Breast epithelium (tissue), 4 donors: ENCODE measurements around the gene RFLNA. TPM values are rescaled to one million over a fixed set of nuclear protein-coding genes. Genes with fewer than 3 reads are reported as not detected.

Experiments used
- DNase-seq, 2 donors: peaks; one replicate each; pipeline ENCODE4 v3.0.0-alpha.2; 2019; ENCODE audit warnings: low spot score in 2 of 2
- H3K27ac ChIP-seq, 2 donors: fragments of 200-600 bp; sonication (generic) in 1 of 2; one replicate each; pipeline ENCODE4 v1.5.1; 2016 to 2019; ENCODE audit warnings: mild to moderate bottlenecking in 1 of 2
- H3K27me3 ChIP-seq, 2 donors: fragments of 200-600 bp; sonication (generic) in 1 of 2; one replicate each; pipeline versions ENCODE4 v1.5.1 to v1.6.0; 2017 to 2019; ENCODE audit warnings: control low read depth in 1 of 2, mild to moderate bottlenecking in 1 of 2
- H3K36me3 ChIP-seq: fragments of 200-600 bp; one replicate; pipeline ENCODE4 v1.5.1; 2019
- H3K4me1 ChIP-seq, 2 donors: fragments of 200-600 bp; sonication (generic); one replicate each; pipeline ENCODE4 v1.5.1; 2016 to 2019; ENCODE audit warnings: control low read depth in 1 of 2
- H3K4me3 ChIP-seq, 3 donors: fragments of 200-600 bp; sonication (generic); 1 replicate in 2 of 3; 2 replicates in 1 of 3; pipeline ENCODE4 v1.5.1; 2016 to 2019; ENCODE audit warnings: mild to moderate bottlenecking in 3 of 3, moderate library complexity in 2 of 3
- H3K9me3 ChIP-seq, 2 donors: fragments of 200-600 bp; sonication (generic) in 1 of 2; one replicate each; pipeline ENCODE4 v1.5.1; 2016 to 2019; ENCODE audit warnings: control low read depth in 1 of 2
- POLR2A ChIP-seq: fragments of 450-650 bp; IDR thresholded peaks from one replicate; pipeline ENCODE4 v1.6.1; 2016; ENCODE audit warnings: antibody characterized with exemption, mild to moderate bottlenecking, moderate library complexity
- POLR2AphosphoS5 ChIP-seq, 3 donors: sonication (generic); formaldehyde crosslinking; IDR thresholded peaks; one replicate each; pipeline ENCODE4 v1.6.1; 2017; ENCODE audit warnings: antibody characterized with exemption in 3 of 3
- intact Hi-C: fragments of 100-400 bp; cut with DNase I; formaldehyde crosslinking; loops from one replicate; pipeline ENCODE4 v1.15.1; 2023; ENCODE audit warnings: low total_unique reads
- total RNA-seq, 3 donors: library from RNA; depleted of rRNA; stranded (reverse); fragments of >200 nt; gene quantifications; one replicate each; pipeline ENCODE4 v1.1.0, GENCODE V29; 2016
- TF ChIP-seq, protein P1 (sequence below), 3 donors: fragments of 450-650 bp; IDR thresholded peaks; one replicate each; pipeline ENCODE4 v1.5.1; 2016 to 2017; ENCODE audit warnings: antibody characterized with exemption in 3 of 3, mild to moderate bottlenecking in 3 of 3, moderate library complexity in 3 of 3

The RFLNA gene
- total RNA-seq, 3 donors from 2014 or later = 1.3 to 11.4 TPM; not detected in 1

DNA sequence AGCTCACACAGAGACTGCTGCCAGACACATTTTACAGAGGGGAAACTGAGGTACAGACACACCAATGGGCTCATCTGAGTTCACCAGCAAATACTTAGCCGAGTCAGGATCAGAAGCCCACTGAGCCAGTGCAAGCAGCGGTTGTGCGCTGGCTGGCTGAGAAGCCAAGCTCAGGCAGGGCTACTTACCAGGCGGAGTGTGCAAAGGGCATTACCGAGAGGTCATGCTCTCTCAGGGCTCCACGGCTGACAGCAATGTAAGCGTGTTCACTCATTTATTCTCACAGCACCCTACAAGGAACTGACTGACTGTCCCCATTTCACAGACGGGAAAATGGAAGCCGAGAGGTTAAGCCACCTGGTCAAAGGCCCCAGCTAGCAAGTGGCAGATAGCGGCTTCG is 63.7 kb downstream of the RFLNA start:
- Histone ChIP-seq H3K4me1 (peaks cover 10 to 15% of the 10 kb centered on the region in 2 donors), H3K27ac (peak overlapping the region; percentile 68 to 84), H3K9me3 (no peaks in the 10 kb centered on the region), H3K27me3 (no peaks in the 10 kb centered on the region), H3K4me3 (no peak overlapping the region), H3K36me3 (no peaks in the 10 kb centered on the region)
- intact Hi-C loops = no loop called here
- DNase-seq = no peak
- TF ChIP-seq POLR2AphosphoS5 (IDR thresholded peaks at IDR 0.05) = no peak
- TF ChIP-seq POLR2A = no peak
- TF ChIP-seq, protein P1, sequence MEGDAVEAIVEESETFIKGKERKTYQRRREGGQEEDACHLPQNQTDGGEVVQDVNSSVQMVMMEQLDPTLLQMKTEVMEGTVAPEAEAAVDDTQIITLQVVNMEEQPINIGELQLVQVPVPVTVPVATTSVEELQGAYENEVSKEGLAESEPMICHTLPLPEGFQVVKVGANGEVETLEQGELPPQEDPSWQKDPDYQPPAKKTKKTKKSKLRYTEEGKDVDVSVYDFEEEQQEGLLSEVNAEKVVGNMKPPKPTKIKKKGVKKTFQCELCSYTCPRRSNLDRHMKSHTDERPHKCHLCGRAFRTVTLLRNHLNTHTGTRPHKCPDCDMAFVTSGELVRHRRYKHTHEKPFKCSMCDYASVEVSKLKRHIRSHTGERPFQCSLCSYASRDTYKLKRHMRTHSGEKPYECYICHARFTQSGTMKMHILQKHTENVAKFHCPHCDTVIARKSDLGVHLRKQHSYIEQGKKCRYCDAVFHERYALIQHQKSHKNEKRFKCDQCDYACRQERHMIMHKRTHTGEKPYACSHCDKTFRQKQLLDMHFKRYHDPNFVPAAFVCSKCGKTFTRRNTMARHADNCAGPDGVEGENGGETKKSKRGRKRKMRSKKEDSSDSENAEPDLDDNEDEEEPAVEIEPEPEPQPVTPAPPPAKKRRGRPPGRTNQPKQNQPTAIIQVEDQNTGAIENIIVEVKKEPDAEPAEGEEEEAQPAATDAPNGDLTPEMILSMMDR (IDR thresholded peaks at IDR 0.05) = no peak

DNA sequence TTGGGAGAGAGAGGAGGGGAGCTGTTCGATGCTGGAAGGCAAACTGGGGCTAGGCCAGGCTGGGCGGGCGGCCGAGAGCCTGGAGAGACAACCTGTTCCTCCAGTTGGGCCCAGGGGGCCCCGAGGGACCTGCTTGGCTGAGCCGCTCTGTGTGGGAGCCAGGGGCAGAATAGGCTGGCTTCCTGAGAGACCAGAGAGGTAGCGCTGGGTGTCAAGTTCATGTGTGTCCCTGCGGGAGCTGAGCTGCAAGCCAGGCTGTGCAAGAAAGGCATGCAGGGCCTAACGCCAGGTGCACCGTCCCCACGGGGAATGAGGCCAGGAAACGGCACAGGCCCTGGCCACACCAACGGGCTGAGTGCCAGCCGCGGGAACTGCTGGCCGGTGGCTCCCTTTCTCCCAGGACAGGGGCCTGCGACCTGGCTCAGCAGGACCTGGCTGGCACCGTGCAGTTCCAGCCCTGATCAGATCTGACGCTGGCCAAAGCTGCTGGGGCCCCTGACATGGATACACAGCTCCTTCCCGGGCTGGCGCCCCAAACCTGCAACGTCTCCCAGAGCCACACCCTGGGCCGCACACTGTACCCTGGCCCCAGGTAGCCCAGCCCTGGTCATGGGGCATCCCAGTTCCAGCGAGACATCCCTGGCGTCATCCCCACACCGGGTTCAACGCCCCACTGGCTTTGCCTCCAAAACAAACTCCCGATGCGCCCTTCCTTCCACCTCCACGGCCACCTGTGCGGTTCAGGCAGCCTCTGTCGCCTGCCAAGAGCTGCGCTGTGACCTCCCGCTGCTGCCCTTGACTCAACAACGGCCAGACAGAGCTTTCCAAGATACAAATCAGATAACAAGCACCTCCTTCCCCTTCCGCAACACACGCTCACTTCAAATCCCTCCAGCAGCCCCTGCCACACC is 65.0 kb downstream of the RFLNA start:
- Histone ChIP-seq H3K27ac (peak overlapping the region; percentile 68 to 84), H3K4me1 (peaks cover 10 to 15% of the 10 kb centered on the region in 2 donors), H3K36me3 (no peaks in the 10 kb centered on the region), H3K4me3 (no peak overlapping the region), H3K9me3 (no peaks in the 10 kb centered on the region), H3K27me3 (no peaks in the 10 kb centered on the region)
- peak; percentile 90 to 97 for DNase-seq
- TF ChIP-seq POLR2A = no peak
- TF ChIP-seq POLR2AphosphoS5 (IDR thresholded peaks at IDR 0.05) = peak; percentile 66 to 93 (median 74)
- intact Hi-C loops = loop anchor here (10.0 kb wide), 1 partner anchor 415 kb away; no protein-coding TSS in a partner anchor

DNA sequence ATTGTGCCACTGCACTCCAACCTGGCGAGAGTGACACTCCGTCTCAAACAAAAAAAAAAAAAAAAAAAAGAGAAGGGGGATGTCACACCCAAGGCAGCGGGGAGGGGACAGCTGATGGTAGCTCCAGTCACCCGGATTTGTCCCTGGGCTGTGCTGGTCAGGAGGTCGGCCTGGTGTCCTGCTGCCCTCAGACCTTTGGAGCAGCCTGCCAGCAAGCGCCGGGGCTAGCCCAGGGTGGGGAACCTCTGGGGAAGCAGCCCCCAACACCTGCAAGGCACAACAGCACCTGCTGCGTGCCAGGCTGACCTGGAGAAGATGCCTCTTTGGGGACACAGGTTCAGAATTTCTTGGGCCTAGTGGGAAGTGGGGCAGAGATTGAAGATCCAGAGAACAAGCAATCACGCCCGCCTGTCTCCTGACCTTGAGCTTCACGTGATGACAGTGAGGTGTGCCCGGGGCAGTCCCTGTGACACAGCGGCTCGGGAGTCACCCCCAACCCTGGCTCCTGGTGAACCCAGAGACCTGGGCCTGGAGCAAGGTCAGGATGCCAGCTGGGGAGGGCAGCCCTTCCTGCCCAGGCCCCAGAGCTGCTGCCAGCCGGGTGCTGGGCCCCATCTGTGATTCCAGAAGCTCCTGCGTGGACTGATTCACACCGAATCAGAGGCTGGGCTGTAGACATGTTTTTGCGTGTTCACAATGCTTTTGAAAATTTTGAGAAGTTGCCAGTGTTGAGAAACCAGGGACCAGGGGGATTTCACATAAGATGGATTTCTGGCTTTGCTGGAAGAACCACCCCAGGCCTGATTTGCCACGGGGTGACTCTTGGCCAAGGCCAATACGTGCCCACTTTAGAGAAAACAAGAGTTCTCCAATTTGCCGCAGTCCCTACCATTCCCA is 66.4 kb downstream of the RFLNA start:
- Histone ChIP-seq H3K4me1 (peaks cover 10 to 15% of the 10 kb centered on the region in 2 donors), H3K9me3 (no peaks in the 10 kb centered on the region), H3K27ac (peak overlapping the region; percentile 10 to 38), H3K27me3 (no peaks in the 10 kb centered on the region), H3K36me3 (no peaks in the 10 kb centered on the region), H3K4me3 (no peak overlapping the region)
- DNase-seq = no peak
- intact Hi-C loops = loop anchor here (10.0 kb wide), 1 partner anchor 413 kb away; no protein-coding TSS in a partner anchor
- TF ChIP-seq, protein P1 (IDR thresholded peaks at IDR 0.05) = no peak
- TF ChIP-seq POLR2AphosphoS5 (IDR thresholded peaks at IDR 0.05) = no peak
- no peak for TF ChIP-seq POLR2A

DNA sequence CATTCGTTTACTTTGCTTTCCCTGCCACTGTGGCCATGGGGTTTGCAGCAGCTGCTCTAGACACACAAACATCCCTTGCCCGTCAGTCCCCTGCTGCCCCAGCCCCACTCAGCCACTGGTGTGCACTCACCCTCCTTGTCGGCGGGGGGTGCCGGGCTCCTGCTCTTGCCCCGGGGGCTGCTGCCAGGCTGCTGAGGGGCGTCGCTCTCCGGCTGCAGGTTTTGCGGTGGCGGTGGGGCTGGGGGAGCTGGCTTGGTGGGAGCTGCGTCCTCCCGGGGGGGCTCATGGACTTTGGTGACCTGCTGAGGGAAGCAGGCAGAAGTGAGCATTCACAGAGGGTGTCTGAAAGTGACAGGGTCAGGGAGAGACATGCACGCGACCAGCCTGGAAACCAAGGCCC is 67.1 kb downstream of the RFLNA start:
- no peak for DNase-seq
- peaks cover 10 to 15% of the 10 kb centered on the region in 2 donors for H3K4me1 ChIP-seq
- TF ChIP-seq, protein P1 (IDR thresholded peaks at IDR 0.05) = no peak
- TF ChIP-seq POLR2AphosphoS5 (IDR thresholded peaks at IDR 0.05) = no peak
- no peak for TF ChIP-seq POLR2A
- H3K36me3 ChIP-seq = no peaks in the 10 kb centered on the region
- H3K4me3 ChIP-seq = no peak overlapping the region
- H3K27ac ChIP-seq = no peak overlapping the region
- no peaks in the 10 kb centered on the region for H3K27me3 ChIP-seq
- no peaks in the 10 kb centered on the region for H3K9me3 ChIP-seq
- intact Hi-C loops = loop anchor here (10.0 kb wide), 1 partner anchor 413 kb away; no protein-coding TSS in a partner anchor

DNA sequence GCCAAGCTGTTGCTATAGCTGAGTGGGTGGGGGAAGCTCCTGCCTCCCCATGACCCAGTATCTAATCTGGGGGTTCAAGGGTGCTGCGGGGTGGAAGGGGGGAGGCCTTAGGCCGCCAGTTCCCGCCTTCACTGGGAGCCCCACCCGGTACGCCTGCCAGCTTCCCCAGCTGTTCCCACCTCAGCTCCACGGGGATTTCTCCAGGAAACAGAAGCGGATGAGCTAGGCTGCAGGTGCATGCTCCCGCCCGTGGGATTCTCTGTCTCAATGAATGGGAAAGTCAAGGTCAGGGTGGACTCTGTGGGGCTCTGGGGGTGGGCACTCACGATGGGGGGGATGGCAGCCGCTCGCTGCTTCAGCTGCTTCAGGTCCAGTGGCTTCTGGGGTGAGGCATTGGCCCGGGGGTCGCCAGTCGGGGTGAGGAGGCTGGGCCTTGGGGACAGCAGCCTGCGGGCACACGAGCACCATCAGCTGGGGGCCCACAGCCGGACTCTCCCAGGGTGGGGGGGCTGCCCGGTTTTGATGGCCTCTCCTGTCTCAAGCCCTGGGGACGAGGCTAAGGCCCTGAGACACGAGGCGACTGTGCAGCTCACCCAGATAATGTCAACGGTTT is 68.6 kb downstream of the RFLNA start:
- TF ChIP-seq, protein P1 (IDR thresholded peaks at IDR 0.05) = no peak
- TF ChIP-seq POLR2A (no peak), POLR2AphosphoS5 (IDR thresholded peaks at IDR 0.05) (no peak)
- Histone ChIP-seq H3K4me3 (no peak overlapping the region), H3K27ac (peak overlapping the region; percentile 13 to 61), H3K27me3 (no peaks in the 10 kb centered on the region), H3K36me3 (no peaks in the 10 kb centered on the region), H3K4me1 (peaks cover 15 to 20% of the 10 kb centered on the region in 2 donors), H3K9me3 (no peaks in the 10 kb centered on the region)
- intact Hi-C loops = loop anchor here (10.0 kb wide), 1 partner anchor 411 kb away; no protein-coding TSS in a partner anchor
- DNase-seq = no peak
